OCI-LY7 (cell line): ENCODE data around the gene TSPOAP1. TPM values are rescaled to one million over a fixed set of nuclear protein-coding genes. Genes with fewer than 3 reads are reported as not detected.

Experiments
- BruUV-seq: library from RNA; stranded (reverse); fragments of 400-500 nt; replicated peaks from 2 replicates; lab custom pipeline; 2021; lab: Mats Ljungman, UMichigan
- CTCF ChIA-PET: fragments of 300-600 bp; sonication (Branson Sonifier 250); formaldehyde crosslinking; loops from one replicate; lab custom pipeline; 2022; ENCODE audit warnings: antibody characterized with exemption; ENCODE audit not compliant: unreplicated experiment; lab: Charles Lee
- POLR2A ChIA-PET: fragments of 300-600 bp; sonication (Branson Sonifier 250); formaldehyde crosslinking; loops from one replicate; lab custom pipeline; 2022; ENCODE audit warnings: antibody characterized with exemption; lab: Charles Lee
- DNase-seq: peaks from one replicate; pipeline ENCODE4 v3.0.0-alpha.2; 2015; ENCODE audit warnings: low spot score
- H2AFZ ChIP-seq: fragments of 200-600 bp; sonication (generic), shearing (Covaris generic); 2 replicates; pipeline ENCODE4 v1.6.1; 2014; ENCODE audit warnings: mild to moderate bottlenecking, antibody characterized with exemption, low read length, moderate library complexity
- H3K27ac ChIP-seq: fragments of 200-600 bp; sonication (generic); 2 replicates; pipeline ENCODE4 v1.5.1; 2014; ENCODE audit warnings: mixed run types, low read depth, mild to moderate bottlenecking, moderate library complexity, low read length, inconsistent platforms; ENCODE audit not compliant: poor library complexity, severe bottlenecking
- H3K36me3 ChIP-seq: fragments of 200-600 bp; sonication (generic); 2 replicates; pipeline ENCODE4 v1.6.1; 2014; ENCODE audit warnings: mild to moderate bottlenecking, antibody characterized with exemption, low read length, moderate library complexity, mixed read lengths; ENCODE audit not compliant: insufficient read depth
- H3K4me1 ChIP-seq: fragments of 200-600 bp; sonication (generic); 2 replicates; pipeline ENCODE4 v1.5.1; 2014; ENCODE audit warnings: mild to moderate bottlenecking, low read length; ENCODE audit not compliant: insufficient read depth, poor library complexity, severe bottlenecking
- H3K4me2 ChIP-seq: fragments of 200-600 bp; sonication (generic); 2 replicates; pipeline ENCODE4 v1.6.1; 2014; ENCODE audit warnings: mild to moderate bottlenecking, low read length
- H3K4me3 ChIP-seq: fragments of 200-600 bp; sonication (generic); 2 replicates; pipeline ENCODE4 v1.5.1; 2014; ENCODE audit warnings: mild to moderate bottlenecking, low read depth, low read length; ENCODE audit not compliant: poor library complexity, severe bottlenecking
- H3K79me2 ChIP-seq: fragments of 200-600 bp; sonication (generic); 2 replicates; pipeline ENCODE4 v1.6.1; 2016; ENCODE audit warnings: low read depth, mild to moderate bottlenecking, low read length, moderate library complexity, mixed read lengths; ENCODE audit not compliant: insufficient read depth
- H3K9me2 ChIP-seq: fragments of 200-600 bp; sonication (generic); 2 replicates; pipeline ENCODE4 v1.6.1; 2016; ENCODE audit warnings: mild to moderate bottlenecking, low read length, mixed read lengths; ENCODE audit not compliant: insufficient read depth
- H3K9me3 ChIP-seq: fragments of 200-600 bp; sonication (generic); 2 replicates; pipeline ENCODE4 v1.6.1; 2014; ENCODE audit warnings: mild to moderate bottlenecking, mixed run types, low read length, mixed read lengths
- H4K20me1 ChIP-seq: fragments of 200-600 bp; sonication (generic); 2 replicates; pipeline ENCODE4 v1.6.1; 2014; ENCODE audit warnings: mild to moderate bottlenecking, antibody characterized with exemption, low read length, moderate library complexity, mixed read lengths; ENCODE audit not compliant: insufficient read depth
- EZH2phosphoT487 ChIP-seq: fragments of 200-600 bp; sonication (generic); IDR thresholded peaks from 2 replicates; pipeline ENCODE4 v1.6.1; 2018; ENCODE audit warnings: low read depth, borderline replicate concordance, mild to moderate bottlenecking, mixed run types, antibody characterized with exemption, low read length, moderate library complexity, mixed read lengths
- intact Hi-C: fragments of 100-400 bp; cut with micrococcal nuclease; formaldehyde crosslinking; loops from one replicate; pipeline ENCODE4 v1.10.0; 2022; ENCODE audit not compliant: unreplicated experiment
- total RNA-seq, 2 experiments: library from RNA; depleted of rRNA in 1 of 2; stranded (reverse); fragments of >200 nt in 1 of 2; shearing (Covaris generic) in 1 of 2; gene quantifications; 2 replicates each; pipeline ENCODE4 v1.2.3, GENCODE V29; 2014 to 2022
- TF ChIP-seq, protein P1 (sequence below): fragments of 200-600 bp; sonication (generic); conservative IDR thresholded peaks from 2 replicates; pipeline ENCODE4 v1.5.1; 2014; ENCODE audit warnings: mild to moderate bottlenecking, antibody characterized with exemption, low read length, moderate library complexity, mixed read lengths

TSPOAP1 gene
- total RNA-seq, 2 experiments from 2014 or later = 24.0 to 50.6 TPM

DNA sequence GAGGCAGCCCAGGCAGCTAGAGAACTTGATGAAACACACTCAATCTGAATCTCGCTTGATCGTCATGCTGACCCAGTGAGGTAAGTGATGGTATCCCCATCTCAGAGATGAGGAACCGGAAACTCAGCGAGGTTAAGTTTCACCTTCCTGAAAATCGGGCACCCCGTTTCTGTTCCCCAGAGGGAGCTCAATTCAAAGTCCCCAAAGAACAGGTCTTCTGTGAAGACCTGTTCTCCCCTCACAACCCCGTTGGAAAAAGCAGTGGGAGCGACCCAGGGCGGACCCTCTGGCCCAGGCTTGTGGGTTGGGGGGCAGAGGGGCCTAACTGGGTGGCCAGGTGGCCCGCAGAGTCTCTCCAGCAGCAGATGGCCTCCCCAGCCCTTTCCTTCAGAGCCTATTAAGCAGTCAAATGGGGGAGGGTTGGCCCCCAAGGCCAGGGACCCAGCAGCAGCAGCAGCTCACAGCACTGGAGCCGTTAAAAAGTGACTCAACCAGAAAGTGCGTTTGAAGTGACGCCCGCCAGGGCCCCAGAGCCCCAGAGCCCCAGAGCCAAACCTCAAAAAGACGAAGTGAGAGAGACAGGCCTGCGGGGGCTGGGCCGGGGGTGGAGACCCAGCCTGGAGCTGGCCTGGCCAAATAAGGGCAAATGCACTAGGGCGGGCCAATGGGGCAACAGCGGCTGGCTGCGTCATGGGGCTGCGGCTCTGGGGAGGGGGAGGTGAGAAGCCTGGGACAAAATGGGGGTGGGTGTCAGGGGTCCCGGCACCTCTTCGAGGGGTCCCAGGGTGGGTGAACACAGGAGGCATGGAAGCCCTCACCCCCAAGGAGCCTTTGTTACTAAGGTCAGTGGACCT lies 9.2 kb upstream of the TSPOAP1 start:
- Histone ChIP-seq H3K9me3 (no peaks in the 10 kb centered on the region), H2AFZ (no peak overlapping the region), H3K4me1 (peaks cover 94% of the 10 kb centered on the region), H3K4me2 (peak overlapping the region; percentile 100), H3K4me3 (peak overlapping the region; percentile 98), H4K20me1 (no peaks in the 10 kb centered on the region), H3K27ac (peak overlapping the region; percentile 99), H3K9me2 (no peaks in the 10 kb centered on the region), H3K36me3 (peaks cover 23% of the 10 kb centered on the region), H3K79me2 (peaks cover 68% of the 10 kb centered on the region)
- TF ChIP-seq, protein P1, sequence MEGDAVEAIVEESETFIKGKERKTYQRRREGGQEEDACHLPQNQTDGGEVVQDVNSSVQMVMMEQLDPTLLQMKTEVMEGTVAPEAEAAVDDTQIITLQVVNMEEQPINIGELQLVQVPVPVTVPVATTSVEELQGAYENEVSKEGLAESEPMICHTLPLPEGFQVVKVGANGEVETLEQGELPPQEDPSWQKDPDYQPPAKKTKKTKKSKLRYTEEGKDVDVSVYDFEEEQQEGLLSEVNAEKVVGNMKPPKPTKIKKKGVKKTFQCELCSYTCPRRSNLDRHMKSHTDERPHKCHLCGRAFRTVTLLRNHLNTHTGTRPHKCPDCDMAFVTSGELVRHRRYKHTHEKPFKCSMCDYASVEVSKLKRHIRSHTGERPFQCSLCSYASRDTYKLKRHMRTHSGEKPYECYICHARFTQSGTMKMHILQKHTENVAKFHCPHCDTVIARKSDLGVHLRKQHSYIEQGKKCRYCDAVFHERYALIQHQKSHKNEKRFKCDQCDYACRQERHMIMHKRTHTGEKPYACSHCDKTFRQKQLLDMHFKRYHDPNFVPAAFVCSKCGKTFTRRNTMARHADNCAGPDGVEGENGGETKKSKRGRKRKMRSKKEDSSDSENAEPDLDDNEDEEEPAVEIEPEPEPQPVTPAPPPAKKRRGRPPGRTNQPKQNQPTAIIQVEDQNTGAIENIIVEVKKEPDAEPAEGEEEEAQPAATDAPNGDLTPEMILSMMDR = no peak
- no peak for TF ChIP-seq EZH2phosphoT487
- BruUV-seq = TSS peak; percentile 84
- ChIA-PET POLR2A (interaction anchor here (0.5 to 8.0 kb wide), 12 partner anchors 6 to 1810 kb away, joined by 3 to 179 read pairs (median 10); partner anchors contain the start of genes RNF43, SUPT4H1 and TSPOAP1), CTCF (interaction anchor here (0.6 to 1.2 kb wide), 2 partner anchors 10 to 715 kb away, joined by 3 to 5 read pairs; partner anchors contain the start of gene TSPOAP1)
- intact Hi-C loops = loop anchor here (2.0 to 10.0 kb wide), 3 partner anchors 29 to 817 kb away; partner anchors contain the start of genes PRR11 and SKA2
- peak; percentile 96 for DNase-seq

DNA sequence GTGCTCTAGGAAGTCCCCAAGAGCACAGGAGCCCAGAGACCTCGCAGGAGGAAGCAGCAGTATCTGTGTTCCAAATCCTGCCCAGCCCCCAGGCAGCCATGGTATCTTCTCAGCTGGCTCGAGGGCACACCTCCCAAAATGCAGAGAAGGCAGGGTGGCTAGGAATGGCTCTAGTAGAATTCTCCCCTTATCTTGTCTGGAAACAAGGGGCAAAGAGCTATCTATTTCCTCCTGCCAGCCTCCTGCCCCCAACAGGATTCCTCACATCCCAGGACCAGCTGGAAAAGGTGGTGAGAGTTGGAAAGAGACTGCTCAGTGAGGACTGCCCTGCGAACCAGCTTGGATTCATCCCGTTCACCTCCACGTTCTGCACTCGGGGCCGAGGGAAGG lies 8.6 kb upstream of the TSPOAP1 start:
- peak overlapping the region; percentile 98 for H3K4me3 ChIP-seq
- DNase-seq = peak; percentile 81
- intact Hi-C loops = loop anchor here (10.0 kb wide), 2 partner anchors 712 to 818 kb away; partner anchors contain the start of genes PRR11 and SKA2
- no peak overlapping the region for H2AFZ ChIP-seq
- H3K36me3 ChIP-seq = peaks cover 18% of the 10 kb centered on the region
- H4K20me1 ChIP-seq = 0 out of 2 replicates have a peak, but pooled peaks cover under 1% of the 10 kb centered on the region
- peak overlapping the region; percentile 100 for H3K4me2 ChIP-seq
- peak overlapping the region; percentile 99 for H3K27ac ChIP-seq
- H3K9me2 ChIP-seq = no peaks in the 10 kb centered on the region
- no TSS peak for BruUV-seq
- CTCF ChIA-PET = interaction anchor here (0.8 to 1.2 kb wide), 2 partner anchors 9 to 20 kb away, joined by 3 to 5 read pairs; partner anchors contain the start of gene TSPOAP1
- H3K79me2 ChIP-seq = peaks cover 65% of the 10 kb centered on the region
- no peaks in the 10 kb centered on the region for H3K9me3 ChIP-seq
- no peak for TF ChIP-seq EZH2phosphoT487
- TF ChIP-seq, protein P1 = no peak
- H3K4me1 ChIP-seq = peaks cover 90% of the 10 kb centered on the region
- POLR2A ChIA-PET = interaction anchor here (0.5 to 8.0 kb wide), 13 partner anchors 6 to 1810 kb away, joined by 3 to 179 read pairs (median 9); partner anchors contain the start of genes RNF43, SUPT4H1 and TSPOAP1
